SH-SY5Y (cell line): ENCODE results near the gene ZEB2.

Source experiments
- GATA2 ChIP-seq: IDR thresholded peaks from 2 replicates; pipeline ENCODE4 v1.6.1; 2011; ENCODE audit warnings: mild to moderate bottlenecking, low read depth, low read length
- GATA3 ChIP-seq: IDR thresholded peaks from 2 replicates; pipeline ENCODE4 v1.6.1; 2011; ENCODE audit warnings: low read depth, mild to moderate bottlenecking, low read length, moderate library complexity

GRCh38 chr2:144501627-144502026 is 18.3 kb downstream of the ZEB2 start:
- TF ChIP-seq GATA2 (no peak), GATA3 (no peak)
